GM18909 (cell line): ENCODE data around the gene IST1.
A peak's percentile ranks its signal among the peaks of the same experiment; 100 is the strongest.
"Not testable (repeated sequence)": the region's sequence is repeated elsewhere in the genome, so short reads cannot be mapped to it uniquely, and the experiment has no call there.

Experiments used
- ATAC-seq: cut with Tn5 transposase; IDR thresholded peaks from one replicate; pipeline ENCODE4 v1.9.1; 2021; ENCODE audit warnings: mild to moderate bottlenecking; ENCODE audit not compliant: unreplicated experiment, poor library complexity

Gene IST1

DNA sequence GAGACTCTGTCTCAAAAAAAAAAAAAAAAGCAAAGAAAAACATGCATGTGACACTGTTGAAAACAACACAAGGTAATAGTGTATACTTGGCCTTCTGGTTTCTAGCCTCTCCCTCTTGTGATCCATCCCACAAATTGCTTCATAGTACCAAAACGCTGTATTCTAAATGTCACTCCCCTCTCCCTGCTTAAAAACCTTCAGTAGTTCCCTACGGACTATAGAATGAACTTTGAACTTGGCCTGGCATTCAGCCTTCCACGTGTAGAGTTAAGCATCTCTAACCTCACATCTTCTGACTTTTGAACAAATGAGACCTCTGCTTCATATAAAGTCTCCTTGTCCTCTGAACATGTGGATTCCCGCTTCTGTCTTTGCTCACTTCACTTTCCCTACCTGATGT, 16.4 kb upstream of the IST1 start:
- no peak for ATAC-seq

DNA sequence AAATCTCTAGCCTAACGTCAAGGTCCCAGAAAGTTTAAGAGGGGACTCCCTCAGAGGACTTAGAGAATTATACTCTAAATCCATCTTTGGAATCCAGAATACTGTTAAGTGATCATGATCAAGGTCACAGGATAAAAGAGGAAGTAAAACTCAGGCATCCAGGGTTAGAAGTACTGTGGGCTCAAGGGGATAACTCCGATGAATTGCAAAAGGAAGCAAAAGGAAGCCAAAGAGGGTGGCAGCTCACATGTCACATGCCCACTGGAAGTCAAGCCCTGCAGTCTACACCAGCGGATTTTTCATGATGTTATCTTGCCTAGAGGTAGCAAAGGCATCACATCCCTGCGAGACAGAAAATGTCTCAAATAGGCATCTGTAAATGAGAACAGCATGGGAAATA, 15.2 kb upstream of the IST1 start:
- no peak for ATAC-seq

DNA sequence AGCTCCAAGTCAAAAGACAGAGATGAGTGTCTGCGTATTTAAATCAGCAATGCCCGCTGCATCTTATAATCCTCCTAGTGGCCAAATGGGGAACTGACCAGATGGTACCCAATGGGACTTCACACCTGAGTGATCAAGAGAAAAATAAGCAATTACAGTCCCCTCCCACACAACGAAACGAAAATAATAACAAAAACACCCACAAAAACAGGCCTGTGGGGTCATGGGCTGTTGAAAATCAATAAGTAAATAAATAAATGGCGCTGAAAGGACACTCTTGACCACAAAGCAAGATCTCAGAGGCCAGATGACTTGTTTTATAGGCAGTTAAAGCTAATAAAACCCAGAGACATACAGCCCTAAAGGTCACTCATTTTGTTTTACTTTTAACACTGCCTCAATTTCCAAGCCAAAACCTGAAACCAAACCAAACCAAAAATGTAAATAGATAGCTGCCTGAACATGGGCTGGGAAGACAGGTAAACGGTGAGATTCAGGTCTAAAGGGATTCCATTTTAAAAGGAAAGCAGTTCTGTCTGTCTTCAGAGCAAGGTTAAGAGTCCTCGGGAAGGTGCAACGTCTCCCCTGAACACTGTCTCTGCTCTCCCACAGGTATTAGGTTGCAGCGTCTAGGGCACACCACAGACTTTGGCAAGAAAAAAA, 12.7 kb upstream of the IST1 start:
- ATAC-seq, result peak; percentile 53

DNA sequence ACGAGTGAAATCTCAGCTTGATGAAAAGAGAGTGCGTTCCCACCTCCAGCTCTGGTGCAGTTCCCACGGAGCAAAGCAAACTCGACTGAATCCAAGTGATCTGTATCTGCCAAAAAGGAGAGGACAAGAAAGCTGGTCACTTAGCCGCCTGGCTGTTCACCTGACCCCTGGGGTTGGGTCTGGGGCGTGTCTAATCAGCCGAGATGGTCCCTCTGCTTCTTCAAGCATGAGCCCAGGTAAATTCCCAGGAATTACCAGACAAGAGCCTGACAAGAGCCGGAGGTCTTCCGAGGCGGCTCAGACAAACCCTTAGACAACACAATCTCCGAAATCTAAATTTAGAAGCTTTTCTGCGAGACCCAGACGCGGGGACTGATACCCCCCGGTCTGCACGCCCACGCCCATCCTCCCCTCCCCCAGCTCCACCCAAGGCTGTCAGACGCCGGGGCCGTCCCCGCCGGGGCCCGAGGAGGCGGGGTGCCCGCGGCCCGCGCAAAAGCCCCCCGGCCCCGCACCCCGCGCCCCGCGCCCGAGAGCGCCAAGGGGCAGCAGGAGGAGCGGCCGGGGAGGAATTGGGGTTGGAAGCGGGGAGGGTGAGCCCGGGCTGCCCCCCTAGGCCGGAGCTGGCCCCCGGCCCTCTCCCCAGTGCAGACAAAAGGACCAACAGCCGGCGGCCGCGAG, 12.0 kb upstream of the IST1 start:
- ATAC-seq, result peak; percentile 57

DNA sequence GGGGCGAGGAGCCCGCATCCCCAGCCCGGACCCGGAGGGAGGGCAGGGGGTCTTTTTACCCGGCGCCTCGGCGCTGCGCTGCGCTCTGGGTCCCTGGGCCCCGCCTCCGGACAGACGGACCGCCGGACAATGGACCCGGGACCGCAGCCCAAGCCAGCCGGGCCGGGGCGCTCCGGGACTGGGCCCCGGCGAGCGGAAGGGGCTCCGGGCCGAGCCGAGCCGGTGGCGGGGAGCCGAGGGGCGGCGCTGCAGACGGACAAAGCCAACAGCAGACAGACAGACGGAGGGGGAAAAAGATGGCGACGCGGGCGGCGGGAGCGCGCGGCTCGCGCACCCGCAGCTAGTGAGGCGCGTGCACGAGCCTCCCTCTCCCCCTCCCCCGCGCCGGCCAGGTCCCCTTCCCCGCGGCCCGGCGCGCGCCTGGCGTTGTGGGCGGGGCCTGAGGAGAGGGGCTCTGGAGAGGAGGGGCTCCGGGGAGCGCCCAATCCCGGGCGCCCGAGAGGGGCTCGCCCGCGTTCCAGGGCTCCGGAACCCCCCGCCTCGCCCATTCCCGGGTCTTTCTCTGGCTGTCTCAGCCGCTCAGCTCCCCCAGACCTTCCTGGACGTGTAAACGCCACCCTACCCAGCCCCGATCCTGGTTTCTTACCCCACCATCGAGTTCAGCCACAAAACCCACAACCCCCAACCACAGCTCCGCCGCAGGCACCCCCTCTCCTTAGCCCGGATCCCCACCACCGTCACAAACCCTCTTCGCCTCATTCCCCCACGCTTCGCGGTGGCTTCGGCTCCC, 11.3 kb upstream of the IST1 start, which contains the start of gene ZNF821:
Gene ZNF821, minus strand, starts transcription at position 334 of the 790 bp plus-strand sequence. CDS start 4,236 bp downstream, outside the sequence.
- ATAC-seq, result peak; percentile 51

DNA sequence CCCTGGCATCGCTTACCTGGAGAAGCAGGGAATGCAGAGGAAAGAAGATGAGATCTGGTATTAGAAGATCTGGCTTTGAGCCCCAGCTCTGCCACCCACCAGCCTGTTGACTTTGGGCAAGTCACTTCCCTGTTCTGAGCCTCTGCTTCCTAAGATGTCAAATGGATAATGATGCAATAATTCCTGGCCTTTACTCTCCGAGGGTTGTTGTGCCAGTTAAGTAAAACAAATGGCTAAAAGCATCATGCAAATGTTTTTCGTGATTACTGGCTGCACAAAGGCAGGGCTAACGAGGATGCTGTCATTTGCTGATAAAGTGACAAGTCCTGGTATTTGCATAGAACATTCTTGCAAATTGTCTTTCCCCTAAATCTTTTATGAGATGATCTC, 10.1 kb upstream of the IST1 start:
- ATAC-seq, result no peak

DNA sequence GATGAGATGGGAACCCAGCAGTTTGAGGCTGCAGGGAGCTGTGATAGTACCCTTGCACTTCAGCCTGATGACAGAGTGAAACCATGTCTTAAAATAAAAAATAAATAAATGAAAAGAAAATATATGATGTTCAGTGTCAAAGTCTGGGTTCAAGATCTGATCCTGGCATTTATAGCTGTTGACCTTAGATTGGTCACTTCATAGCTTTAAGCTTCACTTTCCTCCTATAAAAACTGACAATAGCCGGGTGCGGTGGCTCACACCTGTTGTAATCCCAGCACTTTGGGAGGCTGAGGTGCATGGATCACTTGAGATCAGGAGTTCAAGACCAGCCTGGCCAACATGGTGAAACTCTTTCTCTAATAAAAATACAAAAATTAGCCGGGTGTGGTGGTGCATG, 6.2 kb upstream of the IST1 start:
- ATAC-seq, result no peak

DNA sequence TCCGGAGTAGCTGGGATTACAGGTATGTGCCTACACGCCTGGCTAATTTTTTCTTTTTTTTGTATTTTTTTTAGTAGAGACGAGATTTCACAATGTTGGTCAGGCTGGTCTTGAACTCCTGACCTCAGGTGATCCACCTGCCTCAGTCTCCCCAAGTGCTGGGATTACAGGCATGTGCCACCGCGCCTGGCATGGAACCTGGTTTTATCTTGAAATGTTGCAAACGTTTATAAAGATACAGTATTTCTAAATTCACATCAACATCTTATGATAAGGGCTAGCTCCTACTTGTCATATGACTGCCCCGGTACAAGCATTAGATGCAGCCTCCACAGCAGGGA, 1.5 kb upstream of the IST1 start:
- ATAC-seq, result no peak

DNA sequence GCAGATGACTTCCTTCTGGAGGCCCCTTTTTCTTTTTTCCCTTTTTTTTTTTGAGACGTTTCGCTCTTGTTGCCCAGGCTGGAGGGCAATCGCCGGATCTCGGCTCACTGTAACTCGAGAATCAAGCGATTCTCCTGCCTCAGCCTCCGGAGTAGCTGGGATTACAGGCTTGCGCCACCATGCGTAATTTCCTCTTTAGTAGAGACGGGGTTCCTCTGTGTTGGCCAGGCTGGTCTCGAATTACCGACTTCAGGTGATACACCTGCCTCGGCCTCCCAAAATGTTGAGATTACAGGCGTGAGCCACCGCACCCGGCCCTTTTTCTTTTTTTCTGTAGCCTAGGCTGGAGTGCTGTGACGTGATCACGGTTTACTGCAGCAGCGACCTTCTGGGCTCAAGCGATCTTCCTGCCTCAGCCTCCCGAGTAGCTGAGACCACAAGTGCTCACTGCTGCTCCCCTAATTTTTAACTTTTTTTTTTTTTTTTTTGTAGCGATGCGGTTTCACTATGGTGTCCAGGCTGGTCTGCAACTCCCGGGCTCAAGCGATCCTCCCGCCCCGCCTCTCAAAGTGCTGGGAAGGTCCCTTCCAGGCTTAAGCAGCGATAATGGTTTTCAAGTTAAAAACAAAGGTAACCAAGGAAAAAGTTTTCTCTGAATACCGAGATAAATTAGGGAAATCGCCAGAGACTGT, 956 bp upstream of the IST1 start:
- peak; percentile 30 for ATAC-seq

DNA sequence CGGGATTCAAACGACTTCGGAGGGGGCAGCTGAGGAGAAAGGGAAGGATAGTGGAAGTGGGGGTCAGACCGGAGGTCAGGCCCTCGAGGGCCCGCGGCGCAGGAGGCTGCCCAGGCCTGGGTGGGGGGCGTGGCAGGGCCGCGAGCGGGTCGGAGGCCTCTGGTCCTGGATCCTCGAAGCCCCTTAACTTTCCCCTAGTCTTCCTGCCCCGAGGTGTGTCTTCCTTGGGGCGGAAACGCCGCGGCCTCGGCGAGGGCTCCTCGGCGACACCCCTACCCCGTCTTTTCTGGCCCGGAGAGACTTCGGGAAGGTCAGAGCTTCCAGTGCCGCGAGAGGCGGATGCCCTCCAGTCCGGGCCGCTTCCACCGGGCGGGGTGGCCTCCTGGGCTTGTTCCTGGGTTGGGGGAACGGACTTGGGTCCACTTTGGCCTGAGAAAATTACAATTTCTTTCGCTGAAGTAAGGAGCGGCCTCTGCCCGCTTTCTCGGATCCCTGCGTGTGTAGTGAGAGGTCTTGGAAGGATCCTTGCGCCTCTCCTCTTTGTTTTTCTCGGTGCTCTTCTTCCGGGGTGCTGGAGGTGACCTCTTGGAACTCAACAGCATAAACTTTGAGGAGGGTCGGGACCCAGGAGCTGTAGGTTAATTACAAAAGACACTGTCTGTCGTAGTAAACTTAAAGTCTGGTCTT, 491 bp downstream of the IST1 start:
- peak; percentile 35 for ATAC-seq

DNA sequence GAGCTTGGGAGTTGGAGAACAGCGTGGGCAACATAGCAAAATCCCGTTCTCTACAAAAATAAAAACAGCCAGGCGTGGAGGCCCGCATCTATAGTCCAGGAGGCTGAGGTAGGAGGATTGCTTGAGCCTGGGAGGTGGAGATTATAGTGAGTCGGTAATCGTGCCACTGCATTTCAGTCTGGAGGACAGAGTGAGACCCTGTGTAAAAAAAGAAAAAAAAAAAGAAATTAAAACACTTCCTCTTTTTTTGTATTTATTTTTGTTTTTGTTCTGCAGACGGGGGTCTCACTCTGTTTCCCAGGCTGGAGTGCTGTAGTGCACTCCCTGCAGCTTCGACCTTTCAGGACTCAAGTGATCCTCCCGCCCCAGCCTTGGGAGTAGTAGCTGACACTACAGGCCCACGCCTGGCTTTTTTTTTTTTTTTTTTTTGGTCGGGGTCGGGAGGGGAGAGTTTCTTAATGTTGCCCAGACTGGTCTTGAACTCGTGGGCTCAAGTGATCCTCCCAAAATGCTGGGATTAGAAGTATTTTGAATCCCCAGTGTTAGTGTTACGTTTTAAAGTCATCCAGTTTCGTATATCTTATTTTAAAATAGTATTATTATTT, 1.5 kb downstream of the IST1 start:
- no peak for ATAC-seq

DNA sequence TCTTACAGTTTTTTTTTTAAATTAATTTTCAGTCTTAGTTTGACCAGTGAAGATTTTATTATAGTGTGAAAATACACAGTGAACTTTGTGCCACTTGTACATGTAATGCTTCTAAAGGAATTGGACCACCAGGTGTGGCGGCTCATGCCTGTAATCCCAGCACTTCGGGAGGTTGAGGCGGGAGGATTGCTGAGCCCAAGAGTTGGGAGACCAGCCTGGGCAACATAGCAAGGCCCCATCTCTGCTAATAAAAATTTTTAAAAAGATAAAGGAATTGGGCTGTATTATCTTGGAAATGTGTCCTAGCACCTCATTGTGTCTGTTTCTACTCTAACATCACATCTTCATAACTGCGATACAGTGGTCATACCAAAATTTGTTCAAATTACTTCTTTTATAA, 3.8 kb downstream of the IST1 start:
- ATAC-seq, result no peak

DNA sequence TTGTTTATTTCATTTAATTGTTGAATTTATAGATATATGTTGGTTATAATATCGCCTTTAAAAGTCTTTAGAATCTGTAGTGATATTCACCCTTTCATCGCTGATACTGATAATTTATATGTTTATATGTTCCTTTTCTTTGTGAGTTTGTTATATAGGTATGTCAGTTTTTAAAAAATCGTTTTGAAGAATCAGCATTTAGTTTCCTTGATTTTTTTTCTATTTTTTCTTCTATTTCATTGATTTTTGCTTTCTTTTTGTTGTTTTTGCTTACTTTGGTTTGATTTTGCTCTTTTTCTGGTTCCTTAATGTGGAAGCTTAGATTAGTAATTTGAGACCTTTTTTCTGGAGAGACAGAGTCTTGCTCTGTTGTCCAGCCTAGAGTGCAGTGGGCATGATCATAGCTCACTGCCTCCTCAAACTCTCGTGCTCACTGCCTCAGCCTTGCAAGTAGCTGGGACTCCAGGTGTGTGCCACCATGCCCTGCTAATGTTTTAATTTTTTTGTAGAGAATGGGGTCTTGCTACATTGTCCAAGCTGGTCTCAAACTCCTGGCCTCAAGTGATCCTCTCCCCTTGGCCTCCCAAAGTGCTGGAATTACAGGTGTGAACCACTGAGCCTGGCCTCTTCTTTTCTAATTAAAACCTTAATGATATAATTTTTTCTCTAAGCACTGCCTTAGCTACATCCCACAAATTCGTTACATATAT, 7.5 kb downstream of the IST1 start:
- no peak for ATAC-seq

DNA sequence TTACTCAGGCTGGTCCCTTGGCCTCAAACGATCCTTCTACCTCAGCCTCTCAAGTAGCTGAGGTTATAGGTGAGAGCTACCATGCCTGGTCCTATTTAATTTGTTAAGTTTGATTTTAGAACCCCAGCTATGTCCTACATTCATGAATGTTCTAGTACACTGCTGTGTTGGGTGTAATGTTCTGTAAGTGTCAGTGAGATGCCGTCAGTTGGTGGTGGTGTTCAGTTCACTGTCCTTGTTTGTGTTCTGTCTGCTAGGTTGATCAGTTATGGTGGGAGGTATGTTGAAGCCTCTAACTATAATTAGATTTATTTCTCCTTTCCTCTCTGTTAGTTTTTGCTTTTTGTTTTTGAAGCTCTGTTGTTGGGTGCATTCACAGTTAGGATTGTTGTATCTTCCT, 8.3 kb downstream of the IST1 start:
- no peak for ATAC-seq

DNA sequence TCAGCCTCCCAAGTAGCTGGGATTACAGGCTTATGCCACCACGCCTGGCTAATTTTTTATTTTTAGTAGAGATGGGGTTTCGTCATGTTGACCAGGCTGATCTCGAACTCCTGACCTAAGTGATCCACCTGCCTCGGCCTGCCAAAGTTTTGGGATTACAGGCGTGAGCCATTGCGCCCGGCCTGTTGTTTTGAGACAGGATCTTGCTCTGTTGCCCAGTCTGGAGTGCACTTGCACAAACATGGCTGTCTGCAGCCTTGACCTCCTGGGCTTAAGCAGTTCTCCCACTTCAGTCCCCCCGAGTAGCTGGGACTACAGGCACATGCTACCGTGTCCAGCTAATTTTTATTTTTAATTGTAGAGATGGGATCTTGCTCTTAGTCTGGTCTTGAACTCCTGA, 8.9 kb downstream of the IST1 start:
- ATAC-seq, result no peak

DNA sequence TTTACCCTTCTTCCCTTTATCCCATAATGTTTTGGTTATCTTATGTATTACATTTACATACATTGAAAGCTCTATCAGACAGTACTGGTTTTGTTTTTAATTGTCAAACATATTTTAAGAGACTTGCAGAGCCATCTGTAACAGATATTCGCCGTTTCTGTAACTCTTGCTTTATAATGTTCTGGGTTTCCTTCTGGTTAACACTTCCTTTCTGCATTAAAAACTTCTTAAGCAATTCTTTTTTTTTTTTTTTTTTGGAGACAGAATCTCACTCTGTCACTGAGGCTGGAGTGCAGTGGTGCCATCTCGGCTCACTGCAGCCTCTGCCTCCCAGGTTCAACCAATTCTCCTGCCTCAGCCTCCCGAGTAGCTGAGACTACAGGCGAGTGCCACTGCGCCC, 10.4 kb downstream of the IST1 start:
- ATAC-seq, result not testable (repeated sequence)

DNA sequence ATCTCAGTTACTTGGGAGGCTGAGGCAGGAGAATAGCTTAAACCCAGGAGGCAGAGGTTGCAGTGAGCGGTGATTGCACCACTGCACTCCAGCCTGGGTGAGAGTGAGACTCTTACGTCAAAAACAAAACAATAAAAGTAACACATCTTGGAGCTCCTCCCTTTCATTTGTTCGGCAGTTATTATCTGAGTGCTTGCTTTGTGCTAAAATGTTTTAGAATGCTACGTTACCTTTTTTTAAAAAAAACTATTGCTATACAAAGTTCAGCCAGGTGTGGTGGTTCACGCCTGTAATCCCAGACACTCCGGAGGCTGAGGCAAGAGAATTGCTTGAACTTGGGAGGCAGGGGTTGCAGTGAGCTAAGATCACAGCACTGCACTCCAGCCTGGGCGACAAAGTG, 15.8 kb downstream of the IST1 start:
- no peak for ATAC-seq

DNA sequence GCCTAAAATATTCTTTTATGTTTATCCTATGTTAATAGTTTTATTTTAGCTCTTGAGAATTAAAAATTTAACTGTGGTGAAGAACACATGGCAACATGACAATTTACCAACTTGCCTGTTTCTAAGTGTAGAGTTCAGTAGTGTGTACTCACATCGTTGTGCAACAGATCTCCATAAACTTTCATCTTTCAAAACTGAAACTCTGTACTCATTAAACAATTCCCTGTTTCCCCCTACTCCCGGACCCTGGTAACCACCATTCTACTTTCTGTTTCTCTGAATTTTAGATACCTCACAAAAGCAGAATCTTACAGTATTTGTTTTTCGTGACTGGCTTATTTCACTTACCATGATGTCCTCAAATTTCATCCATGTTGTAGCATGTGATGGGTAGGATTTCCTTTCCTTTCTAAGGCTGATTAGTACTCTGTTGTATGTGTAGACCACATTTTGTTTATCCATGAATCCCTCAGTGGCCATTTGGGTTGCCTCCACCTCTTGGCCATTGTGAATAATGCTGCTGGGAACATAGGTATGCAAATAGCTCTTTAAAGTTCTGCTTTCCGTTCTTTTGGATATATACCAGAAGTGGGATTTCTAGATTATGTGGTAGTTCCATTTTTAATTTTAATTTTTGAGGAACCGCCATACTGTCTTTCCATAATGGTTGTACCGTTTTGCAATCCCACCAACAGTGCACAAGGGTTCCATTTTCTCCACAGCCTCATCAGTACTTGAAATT, 17.4 kb downstream of the IST1 start:
- no peak for ATAC-seq

DNA sequence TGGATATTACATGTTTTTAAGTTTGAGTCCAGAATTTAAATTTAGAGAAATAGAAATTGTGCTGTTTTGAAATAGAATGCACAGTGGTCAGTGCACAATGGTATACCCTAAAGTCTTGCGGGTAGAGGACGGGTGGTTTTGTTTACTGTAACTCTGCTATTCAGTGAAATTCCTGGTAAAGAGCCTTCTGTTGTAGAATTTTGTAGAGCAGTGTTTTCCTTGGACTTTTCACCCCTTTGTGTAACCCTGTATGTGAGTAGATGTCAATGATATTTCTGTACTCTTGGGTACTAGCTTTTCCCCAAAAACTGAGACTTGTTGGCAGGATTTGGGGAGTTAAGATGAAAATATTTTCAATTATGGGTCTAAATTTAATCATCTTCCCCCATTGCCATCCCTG, 19.5 kb downstream of the IST1 start:
- no peak for ATAC-seq
